WTC11 (cell line): ENCODE data around the gene AKR7A2. TPM values are rescaled to one million over a fixed set of nuclear protein-coding genes. Genes with fewer than 3 reads are reported as not detected.

Experiments used
- ETV6 ChIP-seq: sonication (generic); formaldehyde crosslinking; IDR thresholded peaks from 2 replicates; pipeline ENCODE4 v1.8.1; 2022; ENCODE audit warnings: mild to moderate bottlenecking, missing genetic modification reagents
- JUN ChIP-seq: sonication (generic); formaldehyde crosslinking; IDR thresholded peaks from 2 replicates; pipeline ENCODE4 v1.8.0; 2023; ENCODE audit warnings: mild to moderate bottlenecking, missing genetic modification reagents
- KAT7 ChIP-seq: sonication (generic); formaldehyde crosslinking; IDR thresholded peaks from 2 replicates; pipeline ENCODE4 v1.8.1; 2023; ENCODE audit warnings: missing genetic modification reagents, mild to moderate bottlenecking, borderline replicate concordance
- total RNA-seq: library from RNA; stranded (reverse); gene quantifications from 3 replicates; pipeline ENCODE4 v1.2.3, GENCODE V29; 2021
- TF ChIP-seq, protein P1 (sequence below): sonication (generic); formaldehyde crosslinking; IDR thresholded peaks from 2 replicates; pipeline ENCODE4 v1.8.0; 2023; ENCODE audit warnings: missing genetic modification reagents, mild to moderate bottlenecking, borderline replicate concordance
- TF ChIP-seq, protein P2 (sequence below): sonication (generic); formaldehyde crosslinking; conservative IDR thresholded peaks from 2 replicates; pipeline ENCODE4 v1.8.1; 2023; ENCODE audit warnings: mild to moderate bottlenecking, low read depth, missing genetic modification reagents, moderate library complexity
- TF ChIP-seq, protein P3 (sequence below): sonication (generic); formaldehyde crosslinking; IDR thresholded peaks from 2 replicates; pipeline ENCODE4 v1.8.0; 2022; ENCODE audit warnings: missing genetic modification reagents
- TF ChIP-seq, protein P4 (sequence below): sonication (generic); formaldehyde crosslinking; IDR thresholded peaks from 2 replicates; pipeline ENCODE4 v1.8.0; 2022; ENCODE audit warnings: mild to moderate bottlenecking, missing genetic modification reagents
- TF ChIP-seq, protein P5 (sequence below): fragments of 250-450 bp; sonication (Bioruptor Pico); IDR thresholded peaks from 2 replicates; pipeline ENCODE4 v1.8.0; 2021; ENCODE audit warnings: mild to moderate bottlenecking
- TF ChIP-seq, protein P6 (sequence below): fragments of 250-450 bp; sonication (Bioruptor Pico); IDR thresholded peaks from 2 replicates; pipeline ENCODE4 v1.9.0; 2021; ENCODE audit warnings: mild to moderate bottlenecking

The AKR7A2 gene
- total RNA-seq, 1 experiment from 2014 or later, result 43.4 TPM

DNA sequence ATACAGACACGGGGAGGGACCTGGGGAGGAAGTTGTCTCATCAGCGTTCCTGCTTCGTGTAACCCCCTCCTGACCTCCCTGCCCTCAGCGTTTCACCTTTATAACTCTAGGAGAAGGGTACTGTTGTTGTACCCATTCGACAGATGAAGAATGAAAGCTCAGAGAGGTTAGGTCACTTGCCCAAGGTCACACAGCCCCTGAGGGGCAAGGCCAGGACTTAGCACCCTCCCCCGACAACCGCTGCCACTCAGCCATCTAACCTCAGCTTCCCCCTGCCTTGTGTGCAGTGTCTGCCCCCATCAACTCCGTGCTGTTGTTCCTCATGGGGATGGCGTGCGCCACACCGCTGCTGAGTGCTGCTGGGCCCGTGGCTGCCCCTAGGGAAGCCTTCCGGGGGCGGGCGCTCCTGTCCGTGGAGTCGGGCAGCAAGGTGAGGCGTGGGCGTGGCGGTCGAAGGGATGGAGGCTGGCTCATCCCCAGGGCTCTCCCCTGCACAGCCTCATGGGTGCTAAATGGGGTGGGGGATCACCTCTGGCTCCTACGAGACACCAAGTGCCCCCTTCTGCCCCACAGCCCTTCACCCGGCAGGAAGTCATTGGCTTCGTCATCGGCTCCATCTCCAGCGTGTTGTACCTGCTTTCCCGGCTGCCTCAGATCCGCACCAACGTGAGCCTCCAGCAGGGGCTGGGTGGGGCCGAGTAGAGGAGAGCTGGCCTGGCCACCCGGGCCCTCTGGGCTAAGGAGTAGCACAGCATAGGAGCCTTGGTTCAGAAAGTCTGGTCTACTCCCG, 14.2 kb upstream of the AKR7A2 start (continued):
- TF ChIP-seq, protein P1, sequence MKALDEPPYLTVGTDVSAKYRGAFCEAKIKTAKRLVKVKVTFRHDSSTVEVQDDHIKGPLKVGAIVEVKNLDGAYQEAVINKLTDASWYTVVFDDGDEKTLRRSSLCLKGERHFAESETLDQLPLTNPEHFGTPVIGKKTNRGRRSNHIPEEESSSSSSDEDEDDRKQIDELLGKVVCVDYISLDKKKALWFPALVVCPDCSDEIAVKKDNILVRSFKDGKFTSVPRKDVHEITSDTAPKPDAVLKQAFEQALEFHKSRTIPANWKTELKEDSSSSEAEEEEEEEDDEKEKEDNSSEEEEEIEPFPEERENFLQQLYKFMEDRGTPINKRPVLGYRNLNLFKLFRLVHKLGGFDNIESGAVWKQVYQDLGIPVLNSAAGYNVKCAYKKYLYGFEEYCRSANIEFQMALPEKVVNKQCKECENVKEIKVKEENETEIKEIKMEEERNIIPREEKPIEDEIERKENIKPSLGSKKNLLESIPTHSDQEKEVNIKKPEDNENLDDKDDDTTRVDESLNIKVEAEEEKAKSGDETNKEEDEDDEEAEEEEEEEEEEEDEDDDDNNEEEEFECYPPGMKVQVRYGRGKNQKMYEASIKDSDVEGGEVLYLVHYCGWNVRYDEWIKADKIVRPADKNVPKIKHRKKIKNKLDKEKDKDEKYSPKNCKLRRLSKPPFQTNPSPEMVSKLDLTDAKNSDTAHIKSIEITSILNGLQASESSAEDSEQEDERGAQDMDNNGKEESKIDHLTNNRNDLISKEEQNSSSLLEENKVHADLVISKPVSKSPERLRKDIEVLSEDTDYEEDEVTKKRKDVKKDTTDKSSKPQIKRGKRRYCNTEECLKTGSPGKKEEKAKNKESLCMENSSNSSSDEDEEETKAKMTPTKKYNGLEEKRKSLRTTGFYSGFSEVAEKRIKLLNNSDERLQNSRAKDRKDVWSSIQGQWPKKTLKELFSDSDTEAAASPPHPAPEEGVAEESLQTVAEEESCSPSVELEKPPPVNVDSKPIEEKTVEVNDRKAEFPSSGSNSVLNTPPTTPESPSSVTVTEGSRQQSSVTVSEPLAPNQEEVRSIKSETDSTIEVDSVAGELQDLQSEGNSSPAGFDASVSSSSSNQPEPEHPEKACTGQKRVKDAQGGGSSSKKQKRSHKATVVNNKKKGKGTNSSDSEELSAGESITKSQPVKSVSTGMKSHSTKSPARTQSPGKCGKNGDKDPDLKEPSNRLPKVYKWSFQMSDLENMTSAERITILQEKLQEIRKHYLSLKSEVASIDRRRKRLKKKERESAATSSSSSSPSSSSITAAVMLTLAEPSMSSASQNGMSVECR (CRISPR knock-in tag), result no peak
- TF ChIP-seq, protein P2, sequence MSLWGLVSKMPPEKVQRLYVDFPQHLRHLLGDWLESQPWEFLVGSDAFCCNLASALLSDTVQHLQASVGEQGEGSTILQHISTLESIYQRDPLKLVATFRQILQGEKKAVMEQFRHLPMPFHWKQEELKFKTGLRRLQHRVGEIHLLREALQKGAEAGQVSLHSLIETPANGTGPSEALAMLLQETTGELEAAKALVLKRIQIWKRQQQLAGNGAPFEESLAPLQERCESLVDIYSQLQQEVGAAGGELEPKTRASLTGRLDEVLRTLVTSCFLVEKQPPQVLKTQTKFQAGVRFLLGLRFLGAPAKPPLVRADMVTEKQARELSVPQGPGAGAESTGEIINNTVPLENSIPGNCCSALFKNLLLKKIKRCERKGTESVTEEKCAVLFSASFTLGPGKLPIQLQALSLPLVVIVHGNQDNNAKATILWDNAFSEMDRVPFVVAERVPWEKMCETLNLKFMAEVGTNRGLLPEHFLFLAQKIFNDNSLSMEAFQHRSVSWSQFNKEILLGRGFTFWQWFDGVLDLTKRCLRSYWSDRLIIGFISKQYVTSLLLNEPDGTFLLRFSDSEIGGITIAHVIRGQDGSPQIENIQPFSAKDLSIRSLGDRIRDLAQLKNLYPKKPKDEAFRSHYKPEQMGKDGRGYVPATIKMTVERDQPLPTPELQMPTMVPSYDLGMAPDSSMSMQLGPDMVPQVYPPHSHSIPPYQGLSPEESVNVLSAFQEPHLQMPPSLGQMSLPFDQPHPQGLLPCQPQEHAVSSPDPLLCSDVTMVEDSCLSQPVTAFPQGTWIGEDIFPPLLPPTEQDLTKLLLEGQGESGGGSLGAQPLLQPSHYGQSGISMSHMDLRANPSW (CRISPR knock-in tag), result no peak
- TF ChIP-seq, protein P3, sequence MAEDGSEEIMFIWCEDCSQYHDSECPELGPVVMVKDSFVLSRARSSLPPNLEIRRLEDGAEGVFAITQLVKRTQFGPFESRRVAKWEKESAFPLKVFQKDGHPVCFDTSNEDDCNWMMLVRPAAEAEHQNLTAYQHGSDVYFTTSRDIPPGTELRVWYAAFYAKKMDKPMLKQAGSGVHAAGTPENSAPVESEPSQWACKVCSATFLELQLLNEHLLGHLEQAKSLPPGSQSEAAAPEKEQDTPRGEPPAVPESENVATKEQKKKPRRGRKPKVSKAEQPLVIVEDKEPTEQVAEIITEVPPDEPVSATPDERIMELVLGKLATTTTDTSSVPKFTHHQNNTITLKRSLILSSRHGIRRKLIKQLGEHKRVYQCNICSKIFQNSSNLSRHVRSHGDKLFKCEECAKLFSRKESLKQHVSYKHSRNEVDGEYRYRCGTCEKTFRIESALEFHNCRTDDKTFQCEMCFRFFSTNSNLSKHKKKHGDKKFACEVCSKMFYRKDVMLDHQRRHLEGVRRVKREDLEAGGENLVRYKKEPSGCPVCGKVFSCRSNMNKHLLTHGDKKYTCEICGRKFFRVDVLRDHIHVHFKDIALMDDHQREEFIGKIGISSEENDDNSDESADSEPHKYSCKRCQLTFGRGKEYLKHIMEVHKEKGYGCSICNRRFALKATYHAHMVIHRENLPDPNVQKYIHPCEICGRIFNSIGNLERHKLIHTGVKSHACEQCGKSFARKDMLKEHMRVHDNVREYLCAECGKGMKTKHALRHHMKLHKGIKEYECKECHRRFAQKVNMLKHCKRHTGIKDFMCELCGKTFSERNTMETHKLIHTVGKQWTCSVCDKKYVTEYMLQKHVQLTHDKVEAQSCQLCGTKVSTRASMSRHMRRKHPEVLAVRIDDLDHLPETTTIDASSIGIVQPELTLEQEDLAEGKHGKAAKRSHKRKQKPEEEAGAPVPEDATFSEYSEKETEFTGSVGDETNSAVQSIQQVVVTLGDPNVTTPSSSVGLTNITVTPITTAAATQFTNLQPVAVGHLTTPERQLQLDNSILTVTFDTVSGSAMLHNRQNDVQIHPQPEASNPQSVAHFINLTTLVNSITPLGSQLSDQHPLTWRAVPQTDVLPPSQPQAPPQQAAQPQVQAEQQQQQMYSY, result no peak
- TF ChIP-seq JUN (CRISPR knock-in tag) (no peak), ETV6 (CRISPR knock-in tag) (no peak), KAT7 (CRISPR knock-in tag) (no peak)
- TF ChIP-seq, protein P4, sequence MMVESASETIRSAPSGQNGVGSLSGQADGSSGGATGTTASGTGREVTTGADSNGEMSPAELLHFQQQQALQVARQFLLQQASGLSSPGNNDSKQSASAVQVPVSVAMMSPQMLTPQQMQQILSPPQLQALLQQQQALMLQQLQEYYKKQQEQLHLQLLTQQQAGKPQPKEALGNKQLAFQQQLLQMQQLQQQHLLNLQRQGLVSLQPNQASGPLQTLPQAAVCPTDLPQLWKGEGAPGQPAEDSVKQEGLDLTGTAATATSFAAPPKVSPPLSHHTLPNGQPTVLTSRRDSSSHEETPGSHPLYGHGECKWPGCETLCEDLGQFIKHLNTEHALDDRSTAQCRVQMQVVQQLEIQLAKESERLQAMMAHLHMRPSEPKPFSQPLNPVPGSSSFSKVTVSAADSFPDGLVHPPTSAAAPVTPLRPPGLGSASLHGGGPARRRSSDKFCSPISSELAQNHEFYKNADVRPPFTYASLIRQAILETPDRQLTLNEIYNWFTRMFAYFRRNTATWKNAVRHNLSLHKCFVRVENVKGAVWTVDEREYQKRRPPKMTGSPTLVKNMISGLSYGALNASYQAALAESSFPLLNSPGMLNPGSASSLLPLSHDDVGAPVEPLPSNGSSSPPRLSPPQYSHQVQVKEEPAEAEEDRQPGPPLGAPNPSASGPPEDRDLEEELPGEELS (CRISPR knock-in tag), result no peak
- TF ChIP-seq, protein P5, sequence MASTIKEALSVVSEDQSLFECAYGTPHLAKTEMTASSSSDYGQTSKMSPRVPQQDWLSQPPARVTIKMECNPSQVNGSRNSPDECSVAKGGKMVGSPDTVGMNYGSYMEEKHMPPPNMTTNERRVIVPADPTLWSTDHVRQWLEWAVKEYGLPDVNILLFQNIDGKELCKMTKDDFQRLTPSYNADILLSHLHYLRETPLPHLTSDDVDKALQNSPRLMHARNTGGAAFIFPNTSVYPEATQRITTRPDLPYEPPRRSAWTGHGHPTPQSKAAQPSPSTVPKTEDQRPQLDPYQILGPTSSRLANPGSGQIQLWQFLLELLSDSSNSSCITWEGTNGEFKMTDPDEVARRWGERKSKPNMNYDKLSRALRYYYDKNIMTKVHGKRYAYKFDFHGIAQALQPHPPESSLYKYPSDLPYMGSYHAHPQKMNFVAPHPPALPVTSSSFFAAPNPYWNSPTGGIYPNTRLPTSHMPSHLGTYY, result no peak
- TF ChIP-seq, protein P6, sequence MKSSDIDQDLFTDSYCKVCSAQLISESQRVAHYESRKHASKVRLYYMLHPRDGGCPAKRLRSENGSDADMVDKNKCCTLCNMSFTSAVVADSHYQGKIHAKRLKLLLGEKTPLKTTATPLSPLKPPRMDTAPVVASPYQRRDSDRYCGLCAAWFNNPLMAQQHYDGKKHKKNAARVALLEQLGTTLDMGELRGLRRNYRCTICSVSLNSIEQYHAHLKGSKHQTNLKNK (CRISPR knock-in tag), result no peak
